RWPE2 (cell line): ENCODE data around the gene ALLC.
A peak's percentile ranks its signal among the peaks of the same experiment; 100 is the strongest.

Experiments
- ATAC-seq: fragments of 200-7000 bp; cut with Tn5 transposase; 3 replicates; pipeline ENCODE4 v1.9.1; 2021; ENCODE audit warnings: low read depth
- DNase-seq: peaks from one replicate; pipeline ENCODE4 v3.0.0-alpha.2; 2020; ENCODE audit warnings: low spot score
- H3K27ac ChIP-seq: fragments of 450-650 bp; 2 replicates; pipeline ENCODE4 v1.5.1; 2017; ENCODE audit warnings: mild to moderate bottlenecking; ENCODE audit not compliant: poor library complexity, severe bottlenecking
- H3K27me3 ChIP-seq: fragments of 250-450 bp; sonication (Bioruptor Pico); 2 replicates; pipeline ENCODE4 v1.5.1; 2021; ENCODE audit warnings: mild to moderate bottlenecking, moderate library complexity; ENCODE audit not compliant: insufficient read depth, poor library complexity, severe bottlenecking
- H3K36me3 ChIP-seq: fragments of 250-450 bp; sonication (Bioruptor Pico); 2 replicates; pipeline ENCODE4 v1.5.1; 2020; ENCODE audit warnings: low read depth, mild to moderate bottlenecking, moderate library complexity
- H3K4me1 ChIP-seq: fragments of 250-450 bp; sonication (Bioruptor Pico); 2 replicates; pipeline ENCODE4 v1.5.1; 2021; ENCODE audit warnings: mild to moderate bottlenecking, moderate library complexity; ENCODE audit not compliant: insufficient read depth, poor library complexity, severe bottlenecking
- H3K4me3 ChIP-seq: fragments of 250-450 bp; sonication (Bioruptor Pico); 2 replicates; pipeline ENCODE4 v1.5.1; 2021; ENCODE audit warnings: mild to moderate bottlenecking, moderate library complexity; ENCODE audit not compliant: severe bottlenecking
- H3K9me3 ChIP-seq: fragments of 250-450 bp; sonication (Bioruptor Pico); 2 replicates; pipeline ENCODE4 v1.5.1; 2021; ENCODE audit warnings: mild to moderate bottlenecking, moderate library complexity; ENCODE audit not compliant: severe bottlenecking
- TF ChIP-seq, protein P1 (sequence below): fragments of 450-650 bp; IDR thresholded peaks from one replicate; pipeline ENCODE4 v1.5.1; 2017; ENCODE audit warnings: mild to moderate bottlenecking, moderate library complexity; ENCODE audit not compliant: poor library complexity, severe bottlenecking

The ALLC gene

DNA sequence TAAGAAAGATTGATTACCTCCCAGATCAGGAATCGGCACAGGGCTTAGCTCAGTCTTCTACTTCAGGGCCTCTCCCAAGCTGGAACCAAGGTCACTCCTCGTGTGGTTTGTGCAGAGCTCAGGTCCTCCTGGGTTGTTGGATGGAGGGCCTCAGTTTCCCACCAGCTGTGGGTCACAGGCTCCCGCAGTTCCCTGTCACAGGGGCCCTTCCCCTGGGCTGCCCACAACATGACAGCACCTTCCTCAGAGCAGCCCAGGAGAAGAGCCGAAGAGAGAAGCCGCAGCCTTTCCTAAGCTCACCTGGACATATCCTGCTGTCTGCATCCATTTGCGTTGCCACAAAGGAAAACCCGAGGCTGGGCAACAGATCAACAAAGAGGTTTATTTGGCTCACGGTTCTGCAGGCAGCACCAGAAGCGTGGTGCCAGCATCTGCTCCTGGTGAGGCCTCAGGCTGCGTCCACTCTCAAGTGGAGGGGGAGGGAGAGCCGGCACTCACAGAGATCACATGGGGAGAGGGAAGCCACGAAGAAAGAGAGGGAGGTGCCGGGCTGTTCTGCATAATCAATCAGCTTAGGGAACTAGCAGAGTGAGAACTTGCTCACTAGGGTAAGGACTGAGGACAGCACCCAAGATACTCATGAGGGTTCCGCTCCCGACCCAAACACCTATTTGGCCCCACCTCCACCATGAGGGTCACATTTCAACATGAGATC, 13.0 kb upstream of the ALLC start:
- no peak overlapping the region for H3K27ac ChIP-seq
- H3K4me1 ChIP-seq, result no peaks in the 10 kb centered on the region
- DNase-seq (peak; percentile 29), ATAC-seq (no peak)
- TF ChIP-seq, protein P1, sequence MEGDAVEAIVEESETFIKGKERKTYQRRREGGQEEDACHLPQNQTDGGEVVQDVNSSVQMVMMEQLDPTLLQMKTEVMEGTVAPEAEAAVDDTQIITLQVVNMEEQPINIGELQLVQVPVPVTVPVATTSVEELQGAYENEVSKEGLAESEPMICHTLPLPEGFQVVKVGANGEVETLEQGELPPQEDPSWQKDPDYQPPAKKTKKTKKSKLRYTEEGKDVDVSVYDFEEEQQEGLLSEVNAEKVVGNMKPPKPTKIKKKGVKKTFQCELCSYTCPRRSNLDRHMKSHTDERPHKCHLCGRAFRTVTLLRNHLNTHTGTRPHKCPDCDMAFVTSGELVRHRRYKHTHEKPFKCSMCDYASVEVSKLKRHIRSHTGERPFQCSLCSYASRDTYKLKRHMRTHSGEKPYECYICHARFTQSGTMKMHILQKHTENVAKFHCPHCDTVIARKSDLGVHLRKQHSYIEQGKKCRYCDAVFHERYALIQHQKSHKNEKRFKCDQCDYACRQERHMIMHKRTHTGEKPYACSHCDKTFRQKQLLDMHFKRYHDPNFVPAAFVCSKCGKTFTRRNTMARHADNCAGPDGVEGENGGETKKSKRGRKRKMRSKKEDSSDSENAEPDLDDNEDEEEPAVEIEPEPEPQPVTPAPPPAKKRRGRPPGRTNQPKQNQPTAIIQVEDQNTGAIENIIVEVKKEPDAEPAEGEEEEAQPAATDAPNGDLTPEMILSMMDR, result no peak
- no peaks in the 10 kb centered on the region for H3K27me3 ChIP-seq
- no peak overlapping the region for H3K4me3 ChIP-seq
- no peaks in the 10 kb centered on the region for H3K36me3 ChIP-seq
- no peaks in the 10 kb centered on the region for H3K9me3 ChIP-seq

DNA sequence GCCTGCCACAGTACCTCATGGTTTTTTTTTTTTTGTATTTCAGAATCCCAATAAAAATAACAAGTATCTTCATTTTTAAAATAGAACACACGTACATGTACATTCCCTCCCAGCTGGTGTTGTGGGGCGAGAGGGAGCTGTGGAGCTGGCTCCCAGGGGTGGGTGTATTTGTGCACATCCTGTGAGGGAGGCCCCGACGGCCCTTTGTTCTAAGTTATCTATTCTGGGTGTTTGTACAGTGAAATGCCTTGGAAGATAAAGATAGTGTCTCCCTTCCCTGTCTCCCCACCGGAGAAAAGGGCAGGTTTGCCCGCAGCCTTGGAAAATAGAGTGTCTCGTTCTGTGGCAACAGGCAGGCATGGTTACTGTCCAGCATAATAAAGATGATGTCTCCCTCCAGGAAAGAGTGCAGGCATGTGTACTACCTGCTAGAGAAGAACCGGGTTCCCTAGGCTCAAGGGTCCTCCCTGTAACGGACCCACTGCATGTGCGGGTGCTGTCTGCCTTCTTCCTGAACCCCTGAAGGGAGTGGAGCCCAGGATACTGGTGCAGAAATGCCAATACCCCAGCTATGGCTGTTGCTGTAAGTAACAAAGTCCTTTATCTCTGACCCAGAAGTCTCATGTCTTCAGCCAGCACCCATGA, 12.1 kb upstream of the ALLC start:
- Histone ChIP-seq H3K4me3 (no peak overlapping the region), H3K27ac (no peak overlapping the region), H3K27me3 (no peaks in the 10 kb centered on the region), H3K36me3 (no peaks in the 10 kb centered on the region), H3K4me1 (no peaks in the 10 kb centered on the region), H3K9me3 (no peaks in the 10 kb centered on the region)
- TF ChIP-seq, protein P1, result no peak
- DNase-seq, result no peak
- ATAC-seq, result no peak

DNA sequence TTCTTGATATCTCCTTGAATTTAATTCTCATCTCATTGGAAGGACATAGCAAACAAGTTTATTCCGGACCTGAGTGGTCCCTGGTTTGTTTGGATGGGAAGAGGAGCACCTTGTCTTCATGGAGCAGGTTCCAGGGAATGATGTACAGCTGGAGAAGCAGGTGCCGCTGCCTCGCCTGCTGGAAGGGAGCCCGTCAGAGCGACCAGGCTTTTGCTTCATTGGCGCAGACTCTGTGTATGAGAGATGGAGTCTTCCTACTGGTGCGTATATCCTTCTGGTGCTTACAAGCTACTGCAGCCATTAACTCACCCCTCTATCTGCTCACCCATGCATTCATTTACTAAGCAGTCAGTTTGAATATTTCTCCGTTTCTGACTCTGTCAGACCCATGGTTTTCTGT, 11.6 kb upstream of the ALLC start:
- DNase-seq (no peak), ATAC-seq (no peak)
- H3K27ac ChIP-seq, result no peak overlapping the region
- no peaks in the 10 kb centered on the region for H3K4me1 ChIP-seq
- TF ChIP-seq, protein P1, result no peak
- no peaks in the 10 kb centered on the region for H3K36me3 ChIP-seq
- H3K4me3 ChIP-seq, result no peak overlapping the region
- H3K9me3 ChIP-seq, result no peaks in the 10 kb centered on the region
- peaks cover under 1% of the 10 kb centered on the region for H3K27me3 ChIP-seq

DNA sequence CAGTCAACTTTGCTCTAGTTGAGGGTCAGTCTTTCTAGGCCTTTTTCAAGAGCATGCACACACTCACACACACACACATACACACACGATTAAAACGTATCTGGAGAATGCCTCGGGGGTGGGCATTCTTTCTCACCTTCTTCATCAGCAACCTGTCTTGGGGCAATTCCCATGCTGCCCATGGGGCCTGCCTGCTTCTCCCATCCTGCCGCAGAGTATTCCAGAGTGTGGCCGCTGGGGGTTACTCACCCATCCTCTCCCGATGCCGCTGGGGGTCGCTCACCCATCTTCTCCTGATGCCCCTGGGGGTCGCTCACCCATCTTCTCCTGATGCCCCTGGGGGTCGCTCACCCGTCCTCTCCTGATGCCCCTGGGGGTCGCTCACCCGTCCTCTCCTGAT, 10.8 kb upstream of the ALLC start:
- TF ChIP-seq, protein P1, result no peak
- Histone ChIP-seq H3K27ac (no peak overlapping the region), H3K36me3 (no peaks in the 10 kb centered on the region), H3K4me1 (no peaks in the 10 kb centered on the region), H3K4me3 (no peak overlapping the region), H3K9me3 (no peaks in the 10 kb centered on the region), H3K27me3 (peaks cover 6% of the 10 kb centered on the region)
- DNase-seq (no peak), ATAC-seq (no peak)
